Astrocyte of the cerebellum (primary cell): ENCODE results near the gene STAP2.
"Not testable (repeated sequence)": the region's sequence is repeated elsewhere in the genome, so short reads cannot be mapped to it uniquely, and the experiment has no call there.

Experiments
- DNase-seq: peaks from one replicate; pipeline ENCODE4 v3.0.0-alpha.2; 2011; ENCODE audit warnings: low read depth
- H3K4me3 ChIP-seq: 2 replicates; pipeline ENCODE4 v1.5.1; 2011; ENCODE audit warnings: mild to moderate bottlenecking, low read depth, low read length, moderate library complexity
- CTCF ChIP-seq: IDR thresholded peaks from 2 replicates; pipeline ENCODE4 v1.5.1; 2012; ENCODE audit warnings: low read length, low read depth, moderate library complexity, mild to moderate bottlenecking; ENCODE audit errors: missing control alignments
- in situ Hi-C: cut with HindIII; loops from 2 replicates; pipeline ENCODE4 v1.10.0; 2017; ENCODE audit warnings: low sequenced_read_pairs

Gene STAP2

GRCh38 chr19:4291184-4291732 is 47.4 kb downstream of the STAP2 start:
- in situ Hi-C loops = no loop called here
- H3K4me3 ChIP-seq = no peak overlapping the region
- no peak for TF ChIP-seq CTCF
- DNase-seq = no peak

DNA sequence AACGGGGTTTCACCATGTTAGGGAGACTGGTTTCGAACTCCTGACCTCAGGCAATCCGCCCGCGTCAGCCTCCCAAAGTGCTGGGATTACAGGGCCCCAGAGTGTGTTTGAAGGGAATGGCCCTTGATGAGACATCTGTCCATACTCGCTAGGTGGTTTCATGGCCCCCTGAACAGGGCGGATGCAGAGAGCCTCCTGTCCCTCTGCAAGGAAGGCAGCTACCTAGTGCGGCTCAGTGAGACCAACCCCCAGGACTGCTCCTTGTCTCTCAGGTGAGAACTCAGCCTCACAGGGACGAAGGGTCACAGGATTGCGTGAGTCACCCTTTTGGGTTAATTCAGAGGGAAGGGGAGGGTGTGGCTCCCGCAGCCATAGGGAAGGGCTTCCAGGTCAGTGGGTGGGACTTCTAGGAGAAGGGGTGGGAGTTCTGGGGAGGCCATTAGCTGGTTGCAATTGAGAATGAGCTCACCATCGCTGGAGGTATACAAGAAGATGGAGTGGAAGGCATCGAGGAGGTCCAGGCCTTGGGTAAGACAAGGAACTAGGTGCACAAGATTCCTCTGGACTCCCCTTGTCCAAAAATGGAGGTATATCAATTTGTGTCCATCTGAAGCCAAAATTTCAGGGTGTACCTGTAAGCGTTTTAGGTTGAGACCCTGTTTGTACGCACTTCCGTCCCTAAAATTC is 50.4 kb downstream of the STAP2 start:
- in situ Hi-C loops = no loop called here
- no peak for DNase-seq
- no peak for TF ChIP-seq CTCF
- no peak overlapping the region for H3K4me3 ChIP-seq

- DNase-seq, in situ Hi-C loops, H3K4me3 ChIP-seq: not testable (repeated sequence)
These were observed 52.5 kb downstream of the STAP2 start for GRCh38 chr19:4286141-4286540.

GRCh38 chr19:4284974-4285373 is 53.7 kb downstream of the STAP2 start:
- TF ChIP-seq CTCF = no peak
- in situ Hi-C loops = no loop called here

GRCh38 chr19:4284176-4284958 is 54.3 kb downstream of the STAP2 start:
- H3K4me3 ChIP-seq = no peak overlapping the region
- no peak for DNase-seq
- TF ChIP-seq CTCF = no peak
- in situ Hi-C loops = no loop called here

More at GRCh38 chr19:4284974-4285373, 53.7 kb downstream of the STAP2 start:
- DNase-seq = no peak
- no peak overlapping the region for H3K4me3 ChIP-seq

DNA sequence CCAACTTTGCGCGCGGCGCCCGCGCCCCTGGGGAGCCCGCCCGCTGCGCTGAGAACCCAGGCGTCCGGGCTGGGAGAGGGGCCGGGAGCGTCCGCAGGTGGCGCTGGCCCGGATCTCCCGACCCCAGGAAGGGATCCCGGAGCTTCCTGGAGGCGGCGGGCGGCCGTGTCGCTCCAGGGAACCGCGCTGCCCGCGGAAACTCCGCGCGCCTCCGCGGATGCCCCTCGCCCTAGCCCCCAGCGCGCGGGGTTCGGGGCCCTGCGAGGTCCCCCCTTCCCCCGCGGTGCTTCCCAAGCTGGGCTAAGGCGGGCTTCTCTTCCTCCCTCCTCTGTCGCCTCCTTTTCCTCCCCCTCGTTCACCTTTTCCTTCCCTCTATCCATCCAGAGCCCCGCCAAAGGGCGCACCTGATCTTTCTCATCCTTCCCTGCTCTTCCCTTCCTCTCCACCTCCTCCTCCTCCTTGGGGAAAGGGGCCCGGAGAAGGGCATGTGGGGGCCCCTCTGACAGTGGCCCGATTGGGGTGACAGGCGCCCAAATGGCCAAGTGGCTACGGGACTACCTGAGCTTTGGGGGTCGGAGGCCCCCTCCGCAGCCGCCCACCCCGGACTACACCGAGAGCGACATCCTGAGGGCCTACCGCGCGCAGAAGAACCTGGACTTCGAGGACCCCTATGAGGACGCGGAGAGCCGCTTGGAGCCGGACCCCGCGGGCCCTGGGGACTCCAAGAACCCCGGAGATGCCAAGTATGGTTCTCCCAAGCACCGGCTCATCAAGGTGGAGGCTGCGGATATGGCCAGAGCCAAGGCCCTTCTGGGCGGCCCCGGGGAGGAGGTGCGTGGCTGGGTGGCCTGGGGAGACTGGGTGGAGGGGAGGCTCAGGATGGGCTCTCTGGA is 58.9 kb downstream of the STAP2 start:
- DNase-seq = no peak
- TF ChIP-seq CTCF = no peak
- in situ Hi-C loops = no loop called here
- H3K4me3 ChIP-seq = peak overlapping the region; percentile 23
